Astrocyte (in vitro differentiated cells and primary cell): ENCODE results near the gene FSTL5. TPM values are rescaled to one million over a fixed set of nuclear protein-coding genes. Genes with fewer than 3 reads are reported as not detected.

Source experiments
- DNase-seq: peaks from one replicate; pipeline ENCODE4 v3.0.0-alpha.2; 2010; ENCODE audit warnings: low read depth
- FAIRE-seq: peaks from 2 replicates; lab custom pipeline; 2011; peaks lifted over from hg19 to GRCh38; lab: Jason Lieb, UNC
- H2AFZ ChIP-seq: 2 replicates; pipeline ENCODE4 v1.6.0; 2012; ENCODE audit warnings: low read depth, low read length, inconsistent platforms
- H3K27ac ChIP-seq: 2 replicates; pipeline ENCODE4 v1.5.1; 2011; ENCODE audit warnings: low read depth, low read length, inconsistent platforms
- H3K27me3 ChIP-seq: 2 replicates; pipeline ENCODE4 v1.6.0; 2011; ENCODE audit warnings: low read length, inconsistent platforms; ENCODE audit not compliant: insufficient read depth
- H3K36me3 ChIP-seq: 2 replicates; pipeline ENCODE4 v1.5.1; 2011; ENCODE audit warnings: low read length, inconsistent platforms; ENCODE audit not compliant: insufficient read depth
- H3K4me1 ChIP-seq: 2 replicates; pipeline ENCODE4 v1.5.1; 2011; ENCODE audit warnings: low read length, inconsistent platforms; ENCODE audit not compliant: insufficient read depth
- H3K4me2 ChIP-seq: 2 replicates; pipeline ENCODE4 v1.6.0; 2012; ENCODE audit warnings: low read length, inconsistent platforms
- H3K4me3 ChIP-seq: 2 replicates; pipeline ENCODE4 v1.5.1; 2011; ENCODE audit warnings: low read depth, mild to moderate bottlenecking, low read length, inconsistent platforms; ENCODE audit not compliant: insufficient read depth
- H3K79me2 ChIP-seq: 2 replicates; pipeline ENCODE4 v1.6.0; 2012; ENCODE audit warnings: mild to moderate bottlenecking, low read length, inconsistent platforms; ENCODE audit not compliant: insufficient read depth
- H3K9ac ChIP-seq: 2 replicates; pipeline ENCODE4 v1.6.0; 2012; ENCODE audit warnings: mild to moderate bottlenecking, low read length, inconsistent platforms
- H3K9me3 ChIP-seq: 2 replicates; pipeline ENCODE4 v1.5.1; 2012; ENCODE audit warnings: low read depth, mild to moderate bottlenecking, low read length, inconsistent platforms; ENCODE audit not compliant: insufficient read depth
- H4K20me1 ChIP-seq: 2 replicates; pipeline ENCODE4 v1.6.0; 2012; ENCODE audit warnings: low read length, inconsistent platforms; ENCODE audit not compliant: insufficient read depth
- H3K27ac Mint-ChIP-seq: one replicate; pipeline ENCODE4 v1.8.0; 2021; ENCODE audit warnings: mild to moderate bottlenecking, mixed read lengths; ENCODE audit not compliant: unreplicated experiment
- H3K27me3 Mint-ChIP-seq: one replicate; pipeline ENCODE4 v1.8.0; 2021; ENCODE audit warnings: low read depth, mixed read lengths; ENCODE audit not compliant: unreplicated experiment
- H3K36me3 Mint-ChIP-seq: one replicate; pipeline ENCODE4 v1.8.0; 2021; ENCODE audit warnings: low read depth, mixed read lengths; ENCODE audit not compliant: unreplicated experiment
- H3K4me1 Mint-ChIP-seq: one replicate; pipeline ENCODE4 v1.8.0; 2021; ENCODE audit warnings: low read depth, mixed read lengths; ENCODE audit not compliant: unreplicated experiment
- H3K4me3 Mint-ChIP-seq: one replicate; pipeline ENCODE4 v1.8.0; 2021; ENCODE audit warnings: mild to moderate bottlenecking, moderate library complexity, mixed read lengths; ENCODE audit not compliant: unreplicated experiment
- H3K9me3 Mint-ChIP-seq: one replicate; pipeline ENCODE4 v1.8.0; 2021; ENCODE audit warnings: mild to moderate bottlenecking, mixed read lengths; ENCODE audit not compliant: unreplicated experiment
- CTCF ChIP-seq: IDR thresholded peaks from 2 replicates; pipeline ENCODE4 v1.5.1; 2011; ENCODE audit warnings: low read depth, mild to moderate bottlenecking, inconsistent platforms, low read length, moderate library complexity; ENCODE audit not compliant: insufficient read depth
- EZH2 ChIP-seq: IDR thresholded peaks from 2 replicates; pipeline ENCODE4 v1.6.1; 2012; ENCODE audit warnings: mild to moderate bottlenecking, low read length, inconsistent platforms; ENCODE audit not compliant: insufficient read depth
- total RNA-seq: library from RNA; stranded (reverse); gene quantifications from 2 replicates; pipeline ENCODE4 v1.2.1, GENCODE V29; 2021

FSTL5 gene
- total RNA-seq, 1 donor from 2014 or later: 0.43 TPM

- no peaks in the 10 kb centered on the region for H3K36me3 ChIP-seq
- H3K27me3 Mint-ChIP-seq: no peaks in the 10 kb centered on the region
- no peaks in the 10 kb centered on the region for H3K79me2 ChIP-seq
- H3K9ac ChIP-seq: no peak overlapping the region
- FAIRE-seq (no peak), DNase-seq (no peak)
- H3K4me2 ChIP-seq: no peak overlapping the region
- no peak overlapping the region for H3K27ac ChIP-seq
- H3K9me3 Mint-ChIP-seq: no peaks in the 10 kb centered on the region
- no peaks in the 10 kb centered on the region for H4K20me1 ChIP-seq
- H3K9me3 ChIP-seq: no peaks in the 10 kb centered on the region
- H3K4me1 ChIP-seq: no peaks in the 10 kb centered on the region
- TF ChIP-seq CTCF (peak; percentile 6), EZH2 (no peak)
- H2AFZ ChIP-seq: no peak overlapping the region
- no peak overlapping the region for H3K27ac Mint-ChIP-seq
- H3K4me3 Mint-ChIP-seq: no peak overlapping the region
- no peak overlapping the region for H3K4me3 ChIP-seq
- no peaks in the 10 kb centered on the region for H3K4me1 Mint-ChIP-seq
- H3K27me3 ChIP-seq: no peaks in the 10 kb centered on the region
- no peaks in the 10 kb centered on the region for H3K36me3 Mint-ChIP-seq
Observed at GRCh38 chr4:161704653-161705052, 459.1 kb downstream of the FSTL5 start.

GRCh38 chr4:161704040-161704439, 459.8 kb downstream of the FSTL5 start:
- H3K27ac Mint-ChIP-seq: no peak overlapping the region
- Histone ChIP-seq H3K4me3 (no peak overlapping the region), H2AFZ (no peak overlapping the region), H4K20me1 (no peaks in the 10 kb centered on the region), H3K4me2 (no peak overlapping the region), H3K27ac (no peak overlapping the region), H3K9ac (no peak overlapping the region), H3K27me3 (no peaks in the 10 kb centered on the region), H3K9me3 (no peaks in the 10 kb centered on the region), H3K36me3 (no peaks in the 10 kb centered on the region), H3K79me2 (no peaks in the 10 kb centered on the region), H3K4me1 (no peaks in the 10 kb centered on the region)
- no peaks in the 10 kb centered on the region for H3K36me3 Mint-ChIP-seq
- TF ChIP-seq CTCF (no peak), EZH2 (no peak)
- no peak overlapping the region for H3K4me3 Mint-ChIP-seq
- no peaks in the 10 kb centered on the region for H3K27me3 Mint-ChIP-seq
- FAIRE-seq (no peak), DNase-seq (no peak)
- H3K9me3 Mint-ChIP-seq: no peaks in the 10 kb centered on the region
- H3K4me1 Mint-ChIP-seq: no peaks in the 10 kb centered on the region

- Mint-ChIP-seq H3K9me3 (no peaks in the 10 kb centered on the region), H3K4me1 (no peaks in the 10 kb centered on the region), H3K27me3 (no peaks in the 10 kb centered on the region), H3K4me3 (no peak overlapping the region), H3K27ac (no peak overlapping the region), H3K36me3 (no peaks in the 10 kb centered on the region)
- no peak overlapping the region for H3K4me3 ChIP-seq
- H3K4me1 ChIP-seq: no peaks in the 10 kb centered on the region
- no peaks in the 10 kb centered on the region for H3K27me3 ChIP-seq
- no peaks in the 10 kb centered on the region for H3K36me3 ChIP-seq
- H3K4me2 ChIP-seq: no peak overlapping the region
- FAIRE-seq (no peak), DNase-seq (no peak)
- H2AFZ ChIP-seq: no peak overlapping the region
- no peak overlapping the region for H3K27ac ChIP-seq
- H3K9ac ChIP-seq: no peak overlapping the region
- no peak for TF ChIP-seq EZH2
- no peak for TF ChIP-seq CTCF
- no peaks in the 10 kb centered on the region for H3K9me3 ChIP-seq
- no peaks in the 10 kb centered on the region for H4K20me1 ChIP-seq
- H3K79me2 ChIP-seq: no peaks in the 10 kb centered on the region
Observed at GRCh38 chr4:161702287-161702686, 461.5 kb downstream of the FSTL5 start.
